K562 (cell line): ENCODE data around the gene KIAA0513. TPM values are rescaled to one million over a fixed set of nuclear protein-coding genes. Genes with fewer than 3 reads are reported as not detected.
A peak's percentile ranks its signal among the peaks of the same experiment; 100 is the strongest.

Source experiments
- FOXO4 ChIP-seq: fragments of 450-650 bp; formaldehyde crosslinking; IDR thresholded peaks from 2 replicates; pipeline ENCODE4 v1.4.0; 2020; ENCODE audit warnings: mild to moderate bottlenecking, moderate library complexity
- HSF4 ChIP-seq: fragments of 250-450 bp; sonication (Bioruptor Pico); IDR thresholded peaks from 2 replicates; pipeline ENCODE4 v2.1.2; 2022; ENCODE audit warnings: mild to moderate bottlenecking, moderate library complexity, borderline replicate concordance
- ILK ChIP-seq: fragments of 450-650 bp; IDR thresholded peaks from 2 replicates; pipeline ENCODE4 v1.6.1; 2016; ENCODE audit warnings: missing genetic modification characterization, low read depth, mild to moderate bottlenecking, missing compliant biosample characterization, moderate library complexity, borderline replicate concordance
- TCF3 ChIP-seq: sonication (generic); formaldehyde crosslinking; IDR thresholded peaks from 2 replicates; pipeline ENCODE4 v1.4.0; 2020; ENCODE audit warnings: mild to moderate bottlenecking, missing genetic modification reagents
- ZNF224 ChIP-seq: sonication (generic); formaldehyde crosslinking; IDR thresholded peaks from 2 replicates; pipeline ENCODE4 v1.8.0; 2022; ENCODE audit warnings: mild to moderate bottlenecking, missing genetic modification reagents
- ZNF41 ChIP-seq: fragments of 250-450 bp; sonication (Bioruptor Pico); conservative IDR thresholded peaks from 2 replicates; pipeline ENCODE4 v1.4.0; 2020; ENCODE audit warnings: mild to moderate bottlenecking
- ZNF589 ChIP-seq: fragments of 200-800 bp; sonication (Bioruptor generic); IDR thresholded peaks from 2 replicates; pipeline ENCODE4 v1.6.1; 2016; ENCODE audit warnings: low read depth, missing genetic modification characterization, missing compliant biosample characterization
- polyA plus RNA-seq, 8 experiments: library from polyadenylated mRNA; depleted of rRNA in 4 of 8; stranded (reverse) in 5 of 8; unstranded in 3 of 8; fragments of >200 nt; fragmentation: Nextera tagmentation in 2 of 8; fragmentation: Illumina TruSeq in 1 of 8; extraction: Ambion mirVana in 2 of 8; extraction: Trizol in 1 of 8; gene quantifications; 2 replicates each; pipeline versions ENCODE4 v1.2.1 to v1.2.3, GENCODE V29; 2011 to 2014; ENCODE audit warnings: inconsistent platforms in 1 of 8, missing spikeins in 1 of 8
- total RNA-seq, 7 experiments: library from RNA; depleted of rRNA in 6 of 7; stranded (reverse); fragments of >200 nt in 6 of 7; fragmentation: Illumina TruSeq in 2 of 7; extraction: Trizol in 2 of 7; gene quantifications; 2 replicates each; pipeline versions ENCODE4 v1.2.1 to v1.2.3, GENCODE V29; 2011 to 2021; ENCODE audit warnings: low replicate concordance in 1 of 7
- TF ChIP-seq, protein P1 (sequence below): fragments of 450-650 bp; IDR thresholded peaks from 2 replicates; pipeline ENCODE4 v1.6.1; 2017; ENCODE audit warnings: antibody characterized with exemption, mild to moderate bottlenecking

KIAA0513 gene
- total and polyA plus RNA-seq, 9 of the 15 experiments (the other 6 are each of a cell fraction or from before 2014, with no cell fraction given) = 0.18 to 13.7 (median 10.2) TPM

DNA sequence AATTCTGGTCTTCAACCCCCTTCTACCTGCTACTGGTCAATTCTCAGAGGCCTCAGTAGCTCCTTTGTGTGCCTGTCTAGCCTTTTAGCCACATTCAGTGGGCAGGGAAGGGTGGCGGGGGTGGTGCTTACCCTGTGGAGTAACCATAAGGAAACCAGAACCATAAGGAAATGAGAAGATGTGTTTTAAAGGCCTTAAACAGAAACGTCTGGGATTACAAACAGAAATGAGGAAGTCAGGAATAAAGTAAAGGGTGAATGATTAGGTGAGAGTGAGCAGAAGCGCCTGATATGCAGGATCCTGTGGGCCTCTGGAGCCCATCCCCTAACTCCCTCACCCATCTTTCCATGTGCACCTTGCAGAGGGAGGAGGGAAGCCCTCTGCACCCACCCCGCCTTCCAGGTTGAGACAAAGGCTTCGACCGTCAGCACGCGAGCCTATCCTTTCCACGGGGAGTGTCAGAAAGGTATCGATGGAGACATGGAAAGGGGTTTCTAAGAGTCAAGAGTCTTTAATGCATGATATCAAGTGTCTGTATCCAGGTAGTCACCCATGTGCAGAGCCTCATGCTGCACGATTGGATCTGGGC is 20.4 kb downstream of the KIAA0513 start (continued):
- no peak for TF ChIP-seq HSF4
- 0 out of 2 replicates have a peak, but pooled peaks have one; percentile 56 for TF ChIP-seq ZNF41 (CRISPR knock-in tag)
- TF ChIP-seq ILK (tag) = no peak
- TF ChIP-seq ZNF224 (CRISPR knock-in tag) = no peak
- TF ChIP-seq TCF3 (CRISPR knock-in tag) = 0 out of 2 replicates have a peak, but pooled peaks have one; percentile 29
- TF ChIP-seq, protein P1, sequence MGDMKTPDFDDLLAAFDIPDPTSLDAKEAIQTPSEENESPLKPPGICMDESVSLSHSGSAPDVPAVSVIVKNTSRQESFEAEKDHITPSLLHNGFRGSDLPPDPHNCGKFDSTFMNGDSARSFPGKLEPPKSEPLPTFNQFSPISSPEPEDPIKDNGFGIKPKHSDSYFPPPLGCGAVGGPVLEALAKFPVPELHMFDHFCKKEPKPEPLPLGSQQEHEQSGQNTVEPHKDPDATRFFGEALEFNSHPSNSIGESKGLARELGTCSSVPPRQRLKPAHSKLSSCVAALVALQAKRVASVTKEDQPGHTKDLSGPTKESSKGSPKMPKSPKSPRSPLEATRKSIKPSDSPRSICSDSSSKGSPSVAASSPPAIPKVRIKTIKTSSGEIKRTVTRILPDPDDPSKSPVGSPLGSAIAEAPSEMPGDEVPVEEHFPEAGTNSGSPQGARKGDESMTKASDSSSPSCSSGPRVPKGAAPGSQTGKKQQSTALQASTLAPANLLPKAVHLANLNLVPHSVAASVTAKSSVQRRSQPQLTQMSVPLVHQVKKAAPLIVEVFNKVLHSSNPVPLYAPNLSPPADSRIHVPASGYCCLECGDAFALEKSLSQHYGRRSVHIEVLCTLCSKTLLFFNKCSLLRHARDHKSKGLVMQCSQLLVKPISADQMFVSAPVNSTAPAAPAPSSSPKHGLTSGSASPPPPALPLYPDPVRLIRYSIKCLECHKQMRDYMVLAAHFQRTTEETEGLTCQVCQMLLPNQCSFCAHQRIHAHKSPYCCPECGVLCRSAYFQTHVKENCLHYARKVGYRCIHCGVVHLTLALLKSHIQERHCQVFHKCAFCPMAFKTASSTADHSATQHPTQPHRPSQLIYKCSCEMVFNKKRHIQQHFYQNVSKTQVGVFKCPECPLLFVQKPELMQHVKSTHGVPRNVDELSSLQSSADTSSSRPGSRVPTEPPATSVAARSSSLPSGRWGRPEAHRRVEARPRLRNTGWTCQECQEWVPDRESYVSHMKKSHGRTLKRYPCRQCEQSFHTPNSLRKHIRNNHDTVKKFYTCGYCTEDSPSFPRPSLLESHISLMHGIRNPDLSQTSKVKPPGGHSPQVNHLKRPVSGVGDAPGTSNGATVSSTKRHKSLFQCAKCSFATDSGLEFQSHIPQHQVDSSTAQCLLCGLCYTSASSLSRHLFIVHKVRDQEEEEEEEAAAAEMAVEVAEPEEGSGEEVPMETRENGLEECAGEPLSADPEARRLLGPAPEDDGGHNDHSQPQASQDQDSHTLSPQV = no peak
- 0 out of 2 replicates have a peak, but pooled peaks have one; percentile 45 for TF ChIP-seq FOXO4 (CRISPR knock-in tag)
- no peak for TF ChIP-seq ZNF589 (CRISPR knock-in tag)
